Panc1 (cell line): ENCODE measurements around the gene TOGARAM2. TPM values are rescaled to one million over a fixed set of nuclear protein-coding genes. Genes with fewer than 3 reads are reported as not detected.

Experiments used
- ATAC-seq: fragments of 200-7000 bp; cut with Tn5 transposase; 2 replicates; pipeline ENCODE4 v1.9.1; 2020; ENCODE audit warnings: mild to moderate bottlenecking, moderate library complexity
- BruUV-seq: library from RNA; stranded (reverse); fragments of 400-500 nt; replicated peaks from 2 replicates; lab custom pipeline; 2021; lab: Mats Ljungman, UMichigan
- CTCF ChIA-PET: fragments of 300-600 bp; sonication (Branson Sonifier 250); formaldehyde crosslinking; loops from one replicate; lab custom pipeline; 2022; ENCODE audit warnings: antibody characterized with exemption; lab: Charles Lee
- POLR2A ChIA-PET: fragments of 300-600 bp; sonication (Branson Sonifier 250); formaldehyde crosslinking; loops from one replicate; lab custom pipeline; 2022; ENCODE audit warnings: antibody characterized with exemption; lab: Charles Lee
- DNase-seq: peaks from one replicate; pipeline ENCODE4 v3.0.0-alpha.2; 2010; ENCODE audit warnings: low read depth, low spot score
- H3K27ac ChIP-seq: 2 replicates; pipeline ENCODE4 v1.5.1; 2011; ENCODE audit warnings: mild to moderate bottlenecking, low read length, inconsistent platforms
- H3K27me3 ChIP-seq: fragments of 200-500 bp; sonication (Bioruptor generic); 2 replicates; pipeline ENCODE4 v1.6.0; 2014; ENCODE audit warnings: low read length, inconsistent platforms; ENCODE audit not compliant: control insufficient read depth, insufficient read depth
- H3K36me3 ChIP-seq: fragments of 200-500 bp; sonication (Bioruptor generic); 2 replicates; pipeline ENCODE4 v1.5.1; 2014; ENCODE audit warnings: inconsistent platforms, mild to moderate bottlenecking, low read length, moderate library complexity; ENCODE audit not compliant: control insufficient read depth, insufficient read depth
- H3K4me1 ChIP-seq: 2 replicates; pipeline ENCODE4 v1.5.1; 2011; ENCODE audit warnings: inconsistent platforms, mild to moderate bottlenecking, low read length, moderate library complexity; ENCODE audit not compliant: control insufficient read depth, insufficient read depth
- H3K4me3 ChIP-seq, 2 experiments: 2 replicates each; pipeline ENCODE4 v1.5.1; 2011 to 2012; ENCODE audit warnings: low read depth in 2 of 2, low read length in 2 of 2, mild to moderate bottlenecking in 2 of 2, inconsistent platforms in 1 of 2, moderate library complexity in 1 of 2
- H3K9me3 ChIP-seq: fragments of 200-500 bp; sonication (Bioruptor generic); 2 replicates; pipeline ENCODE4 v1.5.1; 2014; ENCODE audit warnings: low read depth, mild to moderate bottlenecking, inconsistent platforms, low read length, moderate library complexity; ENCODE audit not compliant: control insufficient read depth, insufficient read depth
- CTCF ChIP-seq: fragments of 450-650 bp; IDR thresholded peaks from 2 replicates; pipeline ENCODE4 v1.5.1; 2017; ENCODE audit warnings: mild to moderate bottlenecking
- POLR2AphosphoS5 ChIP-seq: IDR thresholded peaks from 2 replicates; pipeline ENCODE4 v1.6.1; 2012; ENCODE audit warnings: mild to moderate bottlenecking, low read depth, low read length, moderate library complexity
- REST ChIP-seq, 2 experiments: IDR thresholded peaks; 2 replicates each; pipeline ENCODE4 v1.6.1; 2011 to 2012; ENCODE audit warnings: low read depth in 2 of 2, control low read depth in 1 of 2, low read length in 1 of 2, mild to moderate bottlenecking in 1 of 2, moderate library complexity in 1 of 2; ENCODE audit not compliant: insufficient read depth in 1 of 2
- SIN3A ChIP-seq: IDR thresholded peaks from 2 replicates; pipeline ENCODE4 v1.6.1; 2012; ENCODE audit warnings: low read depth, mild to moderate bottlenecking, low read length, moderate library complexity, borderline replicate concordance; ENCODE audit not compliant: insufficient read depth
- TCF7L2 ChIP-seq: IDR thresholded peaks from 2 replicates; pipeline ENCODE4 v1.6.1; 2011; ENCODE audit warnings: mild to moderate bottlenecking, low read depth, low read length, inconsistent platforms
- in situ Hi-C: cut with HindIII; loops from 2 replicates; pipeline ENCODE4 v1.10.0; 2016; ENCODE audit warnings: low sequenced_read_pairs, low pct_unique_long_range_greater_than_20kb
- intact Hi-C: fragments of 100-400 bp; cut with micrococcal nuclease; formaldehyde crosslinking; loops from one replicate; pipeline ENCODE4 v1.10.0; 2022; ENCODE audit not compliant: unreplicated experiment
- total RNA-seq: library from RNA; stranded (reverse); gene quantifications from one replicate; pipeline ENCODE4 v1.2.1, GENCODE V29; 2021; ENCODE audit not compliant: unreplicated experiment

TOGARAM2 gene
- total RNA-seq, 1 experiment from 2014 or later, result 0.44 TPM

GRCh38 chr2:29060441-29060840 lies 79.3 kb downstream of the TOGARAM2 start:
- Histone ChIP-seq H3K4me3 (no peak overlapping the region), H3K36me3 (no peaks in the 10 kb centered on the region), H3K27ac (no peak overlapping the region), H3K4me1 (no peaks in the 10 kb centered on the region; the same call in 1 of the 2 replicates), H3K27me3 (no peaks in the 10 kb centered on the region), H3K9me3 (no peaks in the 10 kb centered on the region)
- CTCF ChIA-PET, result no interaction called here
- no peak for TF ChIP-seq REST (IDR thresholded peaks at IDR 0.05; ENCODE audit: insufficient read depth in 1 of 2, low read depth in 2 of 2, low read length in 1 of 2)
- TF ChIP-seq SIN3A, result no peak
- TF ChIP-seq POLR2AphosphoS5, result no peak
- TF ChIP-seq TCF7L2, result no peak
- POLR2A ChIA-PET, result no interaction called here
- ATAC-seq, result no peak
- no TSS peak for BruUV-seq
- in situ Hi-C loops (no loop called here), intact Hi-C loops (no loop called here)
- no peak for DNase-seq

- Histone ChIP-seq H3K9me3 (no peaks in the 10 kb centered on the region), H3K27ac (no peak overlapping the region), H3K4me1 (no peaks in the 10 kb centered on the region; the same call in 1 of the 2 replicates), H3K27me3 (no peaks in the 10 kb centered on the region), H3K4me3 (no peak overlapping the region), H3K36me3 (no peaks in the 10 kb centered on the region)
- ChIA-PET CTCF (no interaction called here), POLR2A (no interaction called here)
- BruUV-seq, result no TSS peak
- DNase-seq (no peak), ATAC-seq (no peak)
- in situ Hi-C loops (no loop called here), intact Hi-C loops (no loop called here)
- TF ChIP-seq SIN3A (no peak), CTCF (no peak), TCF7L2 (no peak), REST (IDR thresholded peaks at IDR 0.05; ENCODE audit: insufficient read depth in 1 of 2, low read depth in 2 of 2, low read length in 1 of 2) (no peak), POLR2AphosphoS5 (no peak)
Observed at GRCh38 chr2:29061176-29061575, 80.1 kb downstream of the TOGARAM2 start.
